ENCODE results near the gene FAM180A. TPM values are rescaled to one million over a fixed set of nuclear protein-coding genes. Genes with fewer than 3 reads are reported as not detected.
"Not testable (repeated sequence)": the region's sequence is repeated elsewhere in the genome, so short reads cannot be mapped to it uniquely, and the experiment has no call there.

Gene FAM180A
- polyA plus RNA-seq, 1 of the 3 experiments (the other 2 are of a cell fraction): 0.08 TPM

DNA sequence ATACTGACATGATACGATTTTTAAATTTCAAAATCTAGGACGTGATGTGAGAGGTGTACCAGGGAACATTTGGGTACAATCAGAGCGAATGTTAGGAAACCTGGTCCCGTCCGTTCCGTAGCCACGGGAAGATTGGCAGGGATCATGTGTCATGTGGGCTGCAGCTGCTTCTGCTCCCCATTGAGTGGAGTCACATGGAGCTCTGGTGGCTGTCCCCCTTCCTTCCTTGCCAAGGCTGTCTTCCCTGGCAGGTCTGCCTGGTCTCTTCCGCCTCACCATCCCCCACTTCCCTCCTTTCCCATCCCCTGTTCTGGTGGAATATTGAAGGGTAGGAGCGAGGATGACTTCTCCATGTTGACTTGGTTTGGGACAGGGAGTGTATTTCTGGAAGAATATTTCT lies 33.8 kb upstream of the FAM180A start (continued):
- TF ChIP-seq MXI1 (IDR thresholded peaks at IDR 0.05; ENCODE audit: low read depth, low read length): no peak
- TF ChIP-seq CTCF (IDR thresholded peaks at IDR 0.05): no peak
- TF ChIP-seq, protein P1, sequence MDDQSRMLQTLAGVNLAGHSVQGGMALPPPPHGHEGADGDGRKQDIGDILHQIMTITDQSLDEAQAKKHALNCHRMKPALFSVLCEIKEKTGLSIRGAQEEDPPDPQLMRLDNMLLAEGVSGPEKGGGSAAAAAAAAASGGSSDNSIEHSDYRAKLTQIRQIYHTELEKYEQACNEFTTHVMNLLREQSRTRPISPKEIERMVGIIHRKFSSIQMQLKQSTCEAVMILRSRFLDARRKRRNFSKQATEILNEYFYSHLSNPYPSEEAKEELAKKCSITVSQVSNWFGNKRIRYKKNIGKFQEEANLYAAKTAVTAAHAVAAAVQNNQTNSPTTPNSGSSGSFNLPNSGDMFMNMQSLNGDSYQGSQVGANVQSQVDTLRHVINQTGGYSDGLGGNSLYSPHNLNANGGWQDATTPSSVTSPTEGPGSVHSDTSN (IDR thresholded peaks at IDR 0.05): no peak
- no peak for TF ChIP-seq FOXJ3 (CRISPR knock-in tag; IDR thresholded peaks at IDR 0.05)
- TF ChIP-seq EZH2phosphoT487 (IDR thresholded peaks at IDR 0.05; ENCODE audit: borderline replicate concordance, low read depth): no peak
- TF ChIP-seq POLR2AphosphoS5 (IDR thresholded peaks at IDR 0.05; ENCODE audit: low read depth, low read length): no peak

DNA sequence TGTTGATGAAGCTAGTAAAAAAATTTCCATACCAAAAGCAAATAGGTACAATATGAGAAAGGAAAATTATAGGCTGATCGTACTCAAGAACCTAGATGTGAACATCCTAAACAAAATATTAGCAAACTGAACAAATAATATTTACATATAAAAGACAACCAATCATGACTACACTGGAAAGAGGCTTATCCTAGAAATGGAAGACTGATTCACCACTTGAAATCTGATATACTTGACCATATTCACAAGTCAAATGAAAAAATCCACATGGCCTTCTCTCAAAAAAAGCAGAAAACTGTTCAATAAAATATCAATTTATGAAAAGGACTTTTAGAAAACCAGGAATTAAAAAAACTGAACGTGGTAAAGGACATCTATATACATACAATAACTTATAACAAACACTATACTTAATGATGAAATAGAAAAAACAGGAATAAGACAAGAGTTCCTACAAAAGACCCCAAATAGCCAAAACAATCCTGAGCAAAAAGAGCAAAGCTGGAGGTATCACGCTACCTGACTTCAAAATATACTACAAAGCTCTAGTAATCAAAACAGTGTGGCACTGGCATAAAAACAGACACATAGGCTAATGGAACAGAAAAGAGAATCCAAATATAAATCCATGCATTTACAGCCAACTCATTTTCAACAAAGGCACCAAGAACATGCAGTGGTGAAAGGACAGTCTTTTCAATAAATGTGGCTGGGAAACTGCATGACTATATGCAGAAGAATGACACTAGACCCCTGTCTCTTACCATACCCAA lies 29.2 kb upstream of the FAM180A start:
- no peak for DNase-seq
- no peak for TF ChIP-seq TCF12 (IDR thresholded peaks at IDR 0.05)
- no peak for TF ChIP-seq GATA2 (CRISPR knock-in tag; IDR thresholded peaks at IDR 0.05)
- no peak for TF ChIP-seq NFIC (IDR thresholded peaks at IDR 0.05; ENCODE audit: borderline replicate concordance)
- TF ChIP-seq CHD2 (IDR thresholded peaks at IDR 0.05; ENCODE audit: low read length, partially characterized antibody): no peak
- TF ChIP-seq, protein P2, sequence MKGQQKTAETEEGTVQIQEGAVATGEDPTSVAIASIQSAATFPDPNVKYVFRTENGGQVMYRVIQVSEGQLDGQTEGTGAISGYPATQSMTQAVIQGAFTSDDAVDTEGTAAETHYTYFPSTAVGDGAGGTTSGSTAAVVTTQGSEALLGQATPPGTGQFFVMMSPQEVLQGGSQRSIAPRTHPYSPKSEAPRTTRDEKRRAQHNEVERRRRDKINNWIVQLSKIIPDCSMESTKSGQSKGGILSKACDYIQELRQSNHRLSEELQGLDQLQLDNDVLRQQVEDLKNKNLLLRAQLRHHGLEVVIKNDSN (IDR thresholded peaks at IDR 0.05; ENCODE audit: borderline replicate concordance, low read depth): no peak
- no peak for TF ChIP-seq NRF1 (IDR thresholded peaks at IDR 0.05; ENCODE audit: low read depth, low read length)
- TF ChIP-seq YY1 (IDR thresholded peaks at IDR 0.05; ENCODE audit: low read depth): no peak
- no peak for TF ChIP-seq MAX (IDR thresholded peaks at IDR 0.05; ENCODE audit: low read depth)
- no peak for TF ChIP-seq MXI1 (IDR thresholded peaks at IDR 0.05; ENCODE audit: low read depth, low read length)
- TF ChIP-seq MEF2A (IDR thresholded peaks at IDR 0.05; ENCODE audit: borderline replicate concordance, low read depth): no peak
- no peak for TF ChIP-seq IRF3 (IDR thresholded peaks at IDR 0.05; ENCODE audit: low read depth, low read length)
- WGBS (ENCODE audit: low lambda C conversion rate): 55% methylated on average over 3 of the region's 3 CpGs
- Histone ChIP-seq H3K79me2 (ENCODE audit: insufficient read depth) (no peaks in the 10 kb centered on the region), H4K20me1 (ENCODE audit: insufficient read depth) (no peaks in the 10 kb centered on the region), H3K4me1 (ENCODE audit: control insufficient read depth in 1 of 2, insufficient read depth in 2 of 2, low read depth in 1 of 2, low read length in 1 of 2) (peaks cover 0 to 6% of the 10 kb centered on the region in 2 experiments; a peak in 1 of 4 replicates), H3K27ac (ENCODE audit: low read depth in 2 of 2, low read length in 1 of 2) (no peak overlapping the region), H3K4me3 (ENCODE audit: low read depth in 2 of 2, low read length in 1 of 2) (no peak overlapping the region), H3K9me3 (peaks cover 10% of the 10 kb centered on the region), H3K36me3 (replicated peaks in 1 of 2; ENCODE audit: control insufficient read depth in 1 of 2, insufficient read depth in 2 of 2, low read length in 1 of 2) (no peaks in the 10 kb centered on the region), H2AFZ (ENCODE audit: low read depth) (no peak overlapping the region), H3F3A (replicated peaks; ENCODE audit: insufficient read depth) (no peaks in the 10 kb centered on the region), H3K9me2 (no peaks in the 10 kb centered on the region), H3K4me2 (no peak overlapping the region), H3K9ac (no peak overlapping the region), H3K27me3 (ENCODE audit: insufficient read depth) (no peaks in the 10 kb centered on the region)
- CTCF ChIA-PET: interaction anchor here (1.1 to 1.5 kb wide), 2 partner anchors 23 to 496 kb away, joined by 3 to 4 read pairs; no protein-coding TSS in a partner anchor
- POLR2A ChIA-PET: no interaction called here

- POLR2A ChIA-PET; H2AFZ ChIP-seq (ENCODE audit: low read depth); DNase-seq; H4K20me1 ChIP-seq (ENCODE audit: insufficient read depth); CTCF ChIA-PET; H3K9me2 ChIP-seq; H3F3A ChIP-seq (replicated peaks; ENCODE audit: insufficient read depth); H3K4me1 ChIP-seq (ENCODE audit: control insufficient read depth in 1 of 2, insufficient read depth in 2 of 2, low read depth in 1 of 2, low read length in 1 of 2); H3K27ac ChIP-seq (ENCODE audit: low read depth in 2 of 2, low read length in 1 of 2); H3K9ac ChIP-seq; H3K27me3 ChIP-seq (ENCODE audit: insufficient read depth); H3K4me2 ChIP-seq; H3K36me3 ChIP-seq (replicated peaks in 1 of 2; ENCODE audit: control insufficient read depth in 1 of 2, insufficient read depth in 2 of 2, low read length in 1 of 2); H3K4me3 ChIP-seq (ENCODE audit: low read depth in 2 of 2, low read length in 1 of 2); H3K79me2 ChIP-seq (ENCODE audit: insufficient read depth); H3K9me3 ChIP-seq: not testable (repeated sequence)
- 84% methylated on average over 8 of the region's 8 CpGs for WGBS (ENCODE audit: low lambda C conversion rate)
Observed at GRCh38 chr7:135775915-135776314, 27.3 kb upstream of the FAM180A start.
